Left ventricle myocardium superior (tissue), 1 donor: ENCODE data around the gene PTX3. TPM values are rescaled to one million over a fixed set of nuclear protein-coding genes. Genes with fewer than 3 reads are reported as not detected.
A peak's percentile ranks its signal among the peaks of the same experiment; 100 is the strongest.

Experiments
- ATAC-seq: fragments of 200-7000 bp; cut with Tn5 transposase; one replicate; pipeline ENCODE4 v1.9.1; 2020; ENCODE audit warnings: mild to moderate bottlenecking, moderate library complexity
- DNase-seq: peaks from one replicate; pipeline ENCODE4 v3.0.0-alpha.2; 2020
- intact Hi-C: fragments of 100-400 bp; cut with micrococcal nuclease; formaldehyde crosslinking; loops from one replicate; pipeline ENCODE4 v1.11.0; 2022
- long read RNA-seq: library from polyadenylated mRNA; unstranded; transcript quantifications from one replicate; pipeline ENCODE4 v2.0.0, GENCODE V29; 2021
- total RNA-seq: library from RNA; stranded (reverse); fragmentation: NEBNext Ultra II Directional; extraction: Animal tissue kit (Norgen Biotek cat#: 25700); gene quantifications from one replicate; pipeline ENCODE4 v1.2.1, GENCODE V29; 2021
- donor health status: DM: no; HTN: yes; CAD: no; lungs with severe emphysema.

The PTX3 gene
- total RNA-seq, result 0.30 TPM
- long read RNA-seq, result 0 reads

GRCh38 chr3:157436583-157437291 is at the start of gene PTX3:
Gene PTX3 (plus strand): TSS chr3:157436850. CDS start chr3:157436934, 84 bp downstream.
- ATAC-seq, result peak; percentile 81
- intact Hi-C loops, result no loop called here
- DNase-seq, result no peak

GRCh38 chr3:157387708-157388435 is 48.8 kb upstream of the PTX3 start:
- ATAC-seq, result no peak
- DNase-seq, result no peak
- intact Hi-C loops, result no loop called here

GRCh38 chr3:157388976-157389375 is 47.7 kb upstream of the PTX3 start:
- ATAC-seq, result no peak
- no peak for DNase-seq
- intact Hi-C loops, result no loop called here

- no peak for ATAC-seq
- intact Hi-C loops, result no loop called here
These were observed 45.7 kb upstream of the PTX3 start for GRCh38 chr3:157390713-157391515.

GRCh38 chr3:157392104-157392503 is 44.5 kb upstream of the PTX3 start:
- intact Hi-C loops, result no loop called here
- no peak for DNase-seq
- ATAC-seq, result no peak

More at GRCh38 chr3:157390713-157391515, 45.7 kb upstream of the PTX3 start:
- DNase-seq, result peak; percentile 25

GRCh38 chr3:157393113-157393512 is 43.5 kb upstream of the PTX3 start:
- DNase-seq, result no peak
- no peak for ATAC-seq
- intact Hi-C loops, result no loop called here

GRCh38 chr3:157394411-157394810 is 42.2 kb upstream of the PTX3 start:
- DNase-seq (no peak), ATAC-seq (no peak)
- intact Hi-C loops, result no loop called here

GRCh38 chr3:157398598-157398997 is 38.1 kb upstream of the PTX3 start:
- intact Hi-C loops, result no loop called here
- no peak for DNase-seq
- no peak for ATAC-seq

- no peak for ATAC-seq
- DNase-seq, result no peak
These were observed 32.3 kb upstream of the PTX3 start for GRCh38 chr3:157404381-157404780.

GRCh38 chr3:157405457-157405856 is 31.2 kb upstream of the PTX3 start:
- ATAC-seq (no peak), DNase-seq (no peak)
- intact Hi-C loops, result no loop called here

More at GRCh38 chr3:157404381-157404780, 32.3 kb upstream of the PTX3 start:
- intact Hi-C loops, result no loop called here

- DNase-seq (no peak), ATAC-seq (no peak)
- intact Hi-C loops, result no loop called here
These were observed 30.3 kb upstream of the PTX3 start for GRCh38 chr3:157406394-157406793.

GRCh38 chr3:157407769-157408168 is 28.9 kb upstream of the PTX3 start:
- no peak for ATAC-seq
- DNase-seq, result no peak
- intact Hi-C loops, result no loop called here

GRCh38 chr3:157408499-157409149 is 28.0 kb upstream of the PTX3 start:
- ATAC-seq, result no peak
- no peak for DNase-seq

GRCh38 chr3:157409516-157409915 is 27.1 kb upstream of the PTX3 start:
- no peak for ATAC-seq
- no peak for DNase-seq
- intact Hi-C loops, result no loop called here

More at GRCh38 chr3:157408499-157409149, 28.0 kb upstream of the PTX3 start:
- intact Hi-C loops, result no loop called here

- no peak for DNase-seq
- no peak for ATAC-seq
- intact Hi-C loops, result no loop called here
These were observed 25.7 kb upstream of the PTX3 start for GRCh38 chr3:157410945-157411344.

GRCh38 chr3:157412323-157412855 is 24.3 kb upstream of the PTX3 start:
- DNase-seq, result no peak
- intact Hi-C loops, result no loop called here
- ATAC-seq, result no peak

GRCh38 chr3:157414861-157415260 is 21.8 kb upstream of the PTX3 start:
- ATAC-seq (no peak), DNase-seq (no peak)
- intact Hi-C loops, result no loop called here

GRCh38 chr3:157416347-157417087 is 20.1 kb upstream of the PTX3 start:
- intact Hi-C loops, result no loop called here

More at GRCh38 chr3:157416347-157417087, 20.1 kb upstream of the PTX3 start:
- DNase-seq, result no peak
- no peak for ATAC-seq
